Lower leg skin (tissue), 3 donors: Measurements from ENCODE around the gene MEIOB.

Source experiments
- POLR2A ChIP-seq, 2 donors: fragments of 450-650 bp; IDR thresholded peaks; one replicate each; pipeline ENCODE4 v1.6.1; 2016 to 2017; ENCODE audit warnings: antibody characterized with exemption in 2 of 2, mild to moderate bottlenecking in 1 of 2, moderate library complexity in 1 of 2
- TF ChIP-seq, protein P1 (sequence below), 3 donors: fragments of 450-650 bp; IDR thresholded peaks; one replicate each; pipeline ENCODE4 v1.5.1; 2016; ENCODE audit warnings: antibody characterized with exemption in 3 of 3, mild to moderate bottlenecking in 3 of 3, moderate library complexity in 2 of 3

- TF ChIP-seq, protein P1, sequence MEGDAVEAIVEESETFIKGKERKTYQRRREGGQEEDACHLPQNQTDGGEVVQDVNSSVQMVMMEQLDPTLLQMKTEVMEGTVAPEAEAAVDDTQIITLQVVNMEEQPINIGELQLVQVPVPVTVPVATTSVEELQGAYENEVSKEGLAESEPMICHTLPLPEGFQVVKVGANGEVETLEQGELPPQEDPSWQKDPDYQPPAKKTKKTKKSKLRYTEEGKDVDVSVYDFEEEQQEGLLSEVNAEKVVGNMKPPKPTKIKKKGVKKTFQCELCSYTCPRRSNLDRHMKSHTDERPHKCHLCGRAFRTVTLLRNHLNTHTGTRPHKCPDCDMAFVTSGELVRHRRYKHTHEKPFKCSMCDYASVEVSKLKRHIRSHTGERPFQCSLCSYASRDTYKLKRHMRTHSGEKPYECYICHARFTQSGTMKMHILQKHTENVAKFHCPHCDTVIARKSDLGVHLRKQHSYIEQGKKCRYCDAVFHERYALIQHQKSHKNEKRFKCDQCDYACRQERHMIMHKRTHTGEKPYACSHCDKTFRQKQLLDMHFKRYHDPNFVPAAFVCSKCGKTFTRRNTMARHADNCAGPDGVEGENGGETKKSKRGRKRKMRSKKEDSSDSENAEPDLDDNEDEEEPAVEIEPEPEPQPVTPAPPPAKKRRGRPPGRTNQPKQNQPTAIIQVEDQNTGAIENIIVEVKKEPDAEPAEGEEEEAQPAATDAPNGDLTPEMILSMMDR (IDR thresholded peaks at IDR 0.05), result no peak
- TF ChIP-seq POLR2A (IDR thresholded peaks at IDR 0.05), result no peak
Observed at GRCh38 chr16:1787056-1787321, 85.0 kb downstream of the MEIOB start.
